Fibroblast of skin of right quadriceps (primary cell): Measurements from ENCODE around the gene KRT80.
A peak's percentile ranks its signal among the peaks of the same experiment; 100 is the strongest.

Experiments
- DNase-seq: peaks from one replicate; pipeline ENCODE4 v3.0.0-alpha.2; 2013

KRT80 gene

DNA sequence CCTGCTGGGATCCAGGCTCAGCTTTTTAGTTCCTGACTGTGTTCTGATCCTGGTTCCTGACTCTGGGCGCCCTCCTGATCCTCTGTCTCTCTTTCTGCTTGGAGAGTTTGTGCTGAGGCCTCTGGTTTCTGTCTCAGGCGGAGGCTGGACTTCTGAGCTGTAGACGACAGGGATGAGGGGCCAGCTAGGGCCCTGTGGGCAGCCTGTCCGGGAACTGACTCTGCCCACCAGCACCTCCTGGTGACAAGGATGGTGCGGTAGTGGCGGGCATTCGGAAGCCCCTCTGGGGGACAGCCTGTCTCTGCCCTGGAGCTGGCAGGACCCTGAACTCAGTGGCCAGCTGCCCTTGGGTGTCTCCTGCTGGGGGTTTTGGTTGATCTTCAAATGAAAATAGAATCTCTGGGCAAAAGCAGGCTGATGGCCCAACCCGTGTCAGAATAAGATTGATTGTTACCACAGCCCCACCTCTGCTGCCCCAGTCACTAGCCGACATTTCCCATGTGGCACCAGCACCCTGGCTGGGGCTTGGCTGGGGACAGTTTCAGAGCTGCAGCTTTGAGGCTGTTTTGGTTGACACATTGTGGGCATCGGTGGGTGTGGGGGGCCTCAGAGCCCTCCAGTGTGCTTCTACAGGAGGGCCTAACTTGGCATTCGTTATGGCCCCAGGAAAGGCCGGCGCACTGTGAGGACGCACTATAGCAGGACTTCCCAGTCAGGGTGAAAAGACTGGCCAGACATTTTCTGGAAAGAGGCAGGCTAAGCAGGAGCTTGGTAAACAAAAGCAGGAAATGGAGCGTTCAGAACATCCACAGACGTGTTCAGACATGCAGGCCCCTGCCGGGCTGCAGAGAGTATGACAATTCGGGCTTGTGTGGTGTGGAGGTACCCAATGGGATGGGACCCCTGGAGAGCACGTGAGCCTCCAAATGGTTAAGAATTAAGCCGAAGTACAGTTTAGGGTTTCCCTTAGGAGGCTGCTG, 16.2 kb downstream of the KRT80 start:
- peak; percentile 37 for DNase-seq

DNA sequence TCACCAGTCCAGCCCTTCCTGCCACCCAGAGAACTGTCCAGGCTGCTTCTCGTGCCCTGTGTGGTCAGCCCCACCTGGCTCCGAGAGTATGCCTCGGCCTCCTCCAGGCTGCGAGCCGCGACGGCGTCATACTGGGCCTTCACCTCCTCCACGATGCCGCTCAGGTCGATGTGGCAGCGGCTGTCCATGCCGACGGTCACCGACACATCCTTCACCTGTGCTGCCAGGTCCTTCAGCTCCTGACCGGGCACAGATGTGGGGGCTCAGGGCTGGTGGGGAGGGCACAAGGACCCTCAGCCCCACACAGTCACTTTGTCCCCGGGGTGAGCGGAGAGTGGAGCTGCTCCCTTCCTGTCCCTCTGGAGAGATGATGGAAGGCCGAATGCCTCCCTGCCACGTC, 18.3 kb downstream of the KRT80 start:
- no peak for DNase-seq

DNA sequence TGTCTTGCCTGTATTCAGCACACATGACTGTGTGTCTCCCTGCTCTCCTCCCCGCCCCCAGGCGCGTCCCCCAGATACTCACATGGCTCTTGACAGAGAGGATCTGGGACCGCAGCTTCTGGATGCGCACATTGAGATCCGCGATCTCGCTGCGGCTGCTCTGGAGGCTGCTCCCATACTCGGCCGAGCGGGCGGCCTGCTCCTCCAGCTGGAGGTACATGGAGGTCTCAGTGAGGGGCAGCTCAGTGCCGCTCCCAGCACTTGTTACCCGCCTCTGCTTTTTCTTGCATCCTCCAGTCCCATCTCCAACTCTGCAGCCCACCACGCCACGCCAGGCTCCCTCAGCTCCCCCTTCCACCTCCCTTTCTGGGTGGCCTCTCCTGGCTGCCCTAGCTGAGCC, 18.9 kb downstream of the KRT80 start:
- DNase-seq: no peak

DNA sequence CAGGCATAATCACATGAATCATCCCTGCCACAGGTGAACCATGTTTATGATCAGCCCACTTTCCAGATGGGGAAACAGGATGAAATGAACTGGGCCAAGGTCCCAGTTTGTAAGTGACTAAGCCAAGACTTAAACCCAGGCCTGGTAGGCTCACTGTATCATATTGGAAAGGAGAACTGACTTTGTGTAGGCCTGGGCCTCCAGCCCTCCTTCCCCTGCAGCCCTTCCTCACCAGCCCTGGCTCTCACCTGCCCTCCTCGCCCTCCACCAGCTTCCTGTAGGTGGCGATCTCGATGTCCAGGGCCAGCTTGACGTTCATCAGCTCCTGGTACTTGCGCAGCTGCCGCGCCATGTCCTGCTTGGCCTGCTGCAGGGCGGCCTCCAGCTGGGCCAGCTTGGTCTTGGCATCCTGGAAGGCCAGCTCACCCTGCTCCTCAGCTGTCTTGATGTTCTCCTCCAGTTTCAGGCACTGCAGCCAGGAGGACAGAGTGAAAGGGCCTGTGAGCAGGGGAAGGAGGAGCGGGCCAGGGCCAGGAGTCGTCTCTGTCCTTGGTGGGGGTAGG, 19.8 kb downstream of the KRT80 start:
- no peak for DNase-seq

- DNase-seq: no peak
Observed at GRCh38 chr12:52170827-52171226, 21.0 kb downstream of the KRT80 start.

- DNase-seq: no peak
Observed at GRCh38 chr12:52169886-52170285, 21.9 kb downstream of the KRT80 start.

- peak; percentile 44 for DNase-seq
Observed at GRCh38 chr12:52168019-52168717, 23.6 kb downstream of the KRT80 start.

GRCh38 chr12:52167526-52167925, 24.3 kb downstream of the KRT80 start:
- no peak for DNase-seq

- no peak for DNase-seq
Observed at GRCh38 chr12:52166672-52167071, 25.1 kb downstream of the KRT80 start.

DNA sequence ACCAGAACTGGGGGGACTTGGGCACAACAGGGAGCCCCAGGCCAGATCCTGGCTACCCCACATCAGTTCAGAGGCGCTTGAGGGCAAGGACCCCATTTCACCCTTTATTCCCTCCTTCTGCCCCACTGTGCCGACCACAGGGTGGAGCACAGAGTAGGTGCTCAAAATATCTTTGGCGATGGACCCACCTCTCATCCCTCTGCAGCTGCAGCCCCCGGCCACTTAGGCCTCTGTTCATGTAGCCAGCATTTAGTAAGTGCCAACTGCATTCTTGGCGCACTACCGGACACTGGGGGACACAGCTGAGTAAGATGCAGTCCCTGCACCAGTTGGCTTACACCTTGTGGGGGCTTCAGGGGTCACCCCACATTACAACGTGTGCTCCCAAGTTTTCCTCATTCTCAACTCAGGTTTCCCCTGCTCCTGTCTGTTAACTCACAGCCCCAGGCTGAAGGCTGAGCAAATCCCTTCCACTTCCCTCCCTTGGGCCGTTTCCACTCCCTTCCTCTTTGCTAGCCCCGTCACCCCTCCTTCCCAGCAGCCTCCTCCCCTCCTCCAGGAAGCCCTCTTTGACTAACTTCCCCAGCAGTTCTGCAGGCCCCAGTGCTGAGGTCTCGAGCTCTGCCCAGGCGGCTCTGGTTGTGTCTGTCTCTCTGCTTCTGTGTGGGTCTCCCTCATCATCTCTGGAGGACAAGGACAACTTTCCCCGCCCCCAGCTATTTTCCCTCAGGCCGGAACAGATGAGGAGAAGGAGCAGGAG, 26.5 kb downstream of the KRT80 start:
- no peak for DNase-seq

DNA sequence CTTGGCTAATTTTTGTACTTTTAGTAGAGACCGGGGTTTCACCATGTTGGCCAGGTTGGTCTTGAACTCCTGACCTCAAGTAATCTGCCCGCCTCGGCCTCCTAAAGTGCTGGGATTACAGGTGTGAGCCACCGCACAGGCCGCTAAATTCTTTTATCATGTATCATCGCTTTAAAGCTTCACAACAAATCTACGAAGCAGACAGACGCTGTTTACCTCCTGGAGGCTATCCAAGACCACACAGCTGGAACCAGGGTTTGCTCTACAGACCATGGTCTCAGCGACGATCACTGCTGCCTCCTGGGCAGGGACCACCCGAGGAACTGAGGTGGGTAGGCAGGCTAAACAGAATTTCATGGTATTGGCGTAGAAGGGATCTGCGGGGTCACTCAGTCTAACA, 27.2 kb downstream of the KRT80 start:
- peak; percentile 32 for DNase-seq

- peak; percentile 46 for DNase-seq
Observed at GRCh38 chr12:52162981-52163380, 28.8 kb downstream of the KRT80 start.

DNA sequence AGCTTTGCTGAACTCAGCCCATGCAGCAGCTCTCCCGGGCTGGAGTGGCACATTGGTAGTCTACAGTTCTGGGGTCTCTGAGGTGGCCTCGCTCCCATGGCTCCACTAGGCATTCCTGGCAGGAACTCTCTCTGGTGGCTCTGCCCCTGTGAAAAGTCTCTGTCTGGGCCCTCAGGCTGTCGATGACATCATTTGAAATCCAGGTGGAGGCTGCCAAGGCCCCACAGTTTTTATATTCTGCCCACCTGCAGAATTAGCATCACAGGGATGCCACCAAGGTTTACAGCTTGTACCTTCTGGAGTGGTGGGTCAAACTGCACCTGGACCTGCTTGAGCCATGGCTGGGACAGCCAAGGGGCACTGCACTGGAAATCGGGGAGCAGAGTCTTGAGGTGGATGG, 31.6 kb downstream of the KRT80 start:
- DNase-seq: no peak

DNA sequence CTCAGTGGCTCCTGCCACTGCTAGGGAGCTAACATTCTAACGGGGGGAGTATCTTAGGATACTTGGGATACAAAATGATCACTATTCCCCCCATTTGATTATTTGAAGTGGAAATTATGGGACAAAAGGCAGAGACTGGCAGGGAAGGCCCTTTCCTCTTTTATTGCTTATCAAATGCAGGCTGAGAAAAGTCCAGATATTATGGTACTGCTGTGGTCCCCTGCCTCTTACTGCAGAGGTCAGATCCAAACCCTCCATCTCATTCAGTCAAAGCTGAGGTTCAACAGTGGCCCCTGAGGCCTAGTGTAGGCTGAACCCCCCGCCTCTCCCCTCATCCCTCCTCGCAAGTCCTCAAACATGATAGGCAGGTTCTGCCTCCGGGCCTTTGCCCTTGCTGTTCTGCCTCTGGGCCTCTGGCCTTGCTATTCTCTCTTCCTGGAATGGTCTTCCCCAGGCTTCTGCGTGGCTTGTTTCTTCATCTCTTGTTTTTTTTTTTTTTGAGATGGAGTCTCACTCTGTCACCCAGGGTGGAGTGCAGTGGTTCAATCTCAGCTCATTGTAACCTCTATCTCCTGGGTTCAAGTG, 34.2 kb downstream of the KRT80 start:
- DNase-seq: no peak

DNA sequence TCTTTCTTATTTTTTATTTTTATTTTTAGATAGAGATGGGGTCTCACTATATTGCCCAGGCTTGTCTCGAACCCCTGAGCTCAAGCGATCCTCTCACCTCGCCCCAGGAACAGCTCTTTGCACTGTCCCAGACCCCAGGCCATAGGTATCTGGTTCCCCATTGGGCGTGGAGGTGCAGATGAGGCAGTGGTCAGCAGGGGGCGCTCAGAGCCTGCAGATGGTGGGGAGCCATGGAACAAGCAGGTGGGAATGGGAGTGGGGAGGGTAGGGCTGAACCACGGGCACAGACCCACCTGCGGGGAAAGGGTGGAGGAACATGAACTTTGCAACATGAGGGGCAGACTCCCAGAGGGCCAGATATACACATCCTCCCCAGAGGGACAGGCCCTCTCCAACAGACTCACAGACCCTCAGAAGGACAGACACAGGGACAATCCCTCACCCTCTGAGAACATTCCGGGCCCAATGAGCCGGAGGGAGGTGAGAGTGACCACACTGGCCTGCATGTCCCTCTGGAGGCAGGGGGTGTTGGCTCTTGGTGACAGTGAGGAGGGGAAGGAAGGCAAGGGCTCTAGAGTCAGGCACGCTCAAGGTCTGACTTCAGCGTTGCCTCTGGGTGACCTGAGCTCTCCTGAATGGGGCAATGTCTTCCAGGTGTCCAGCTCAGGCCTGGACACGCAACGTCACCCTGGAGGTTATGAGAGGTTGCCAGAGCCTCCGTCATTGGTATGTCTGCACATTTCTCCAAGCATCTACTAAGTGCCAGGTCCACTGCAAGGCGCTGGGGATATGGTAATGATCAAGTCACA, 34.9 kb downstream of the KRT80 start:
- DNase-seq: peak; percentile 49

DNA sequence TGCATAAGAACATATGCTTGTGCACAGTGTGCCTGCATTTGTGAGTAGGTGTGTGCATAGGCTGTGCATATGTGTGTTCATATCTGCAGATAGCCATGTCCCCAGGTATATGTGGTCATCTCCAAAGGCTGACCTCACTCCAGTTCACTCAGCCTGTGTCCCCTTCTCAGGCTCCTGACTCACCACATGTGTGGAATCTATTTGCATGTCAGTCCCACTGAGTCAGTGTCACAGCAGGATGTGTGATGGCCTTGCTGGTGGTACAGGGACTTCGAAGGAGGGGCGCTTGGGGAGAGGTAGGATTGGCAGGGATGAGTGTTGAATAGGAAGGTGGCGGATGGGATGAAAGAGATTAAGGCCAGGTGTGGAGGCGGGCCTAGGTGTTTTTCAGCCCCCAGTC, 35.5 kb downstream of the KRT80 start:
- no peak for DNase-seq

DNA sequence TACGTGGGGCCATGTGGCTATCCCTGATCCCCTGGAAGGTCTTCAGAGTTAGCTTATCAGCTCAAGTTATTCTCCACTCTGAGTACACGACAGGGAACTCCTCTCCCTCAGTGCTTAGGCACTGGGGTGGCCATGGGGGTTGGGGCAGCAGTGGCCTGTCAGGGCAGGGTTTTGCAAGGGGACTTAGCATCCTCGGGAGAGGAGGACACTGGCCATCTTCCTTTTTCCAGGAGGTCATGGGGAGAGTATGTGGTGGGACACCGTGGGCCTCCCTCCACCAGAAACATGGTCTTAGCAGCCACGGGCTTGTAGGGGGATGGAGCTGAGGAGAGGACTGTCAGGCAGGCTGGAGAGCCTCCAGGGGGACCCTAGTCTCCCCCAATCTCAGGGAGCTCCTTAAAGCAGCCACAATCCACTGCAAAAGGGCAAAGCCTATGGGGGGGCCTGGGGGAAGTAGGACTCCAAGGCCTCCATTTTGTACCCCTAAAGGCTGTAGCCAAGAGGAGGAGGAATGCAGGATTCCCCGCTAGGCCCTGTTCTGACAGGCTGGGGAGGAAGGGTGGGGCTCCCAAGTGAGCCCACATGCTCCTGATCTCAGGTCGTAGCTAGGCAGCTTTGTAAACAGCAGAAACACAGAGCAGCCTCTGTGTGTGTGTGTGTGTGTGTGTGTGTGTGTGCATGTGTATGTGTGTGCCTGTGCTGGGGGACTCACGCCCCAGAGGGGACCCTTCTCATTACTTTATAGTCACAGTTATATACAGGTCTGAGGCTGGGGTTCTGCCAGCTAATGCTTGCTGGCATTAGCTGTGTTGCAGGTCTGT, 36.6 kb downstream of the KRT80 start:
- peak; percentile 34 for DNase-seq

- DNase-seq: no peak
Observed at GRCh38 chr12:52152905-52153317, 38.9 kb downstream of the KRT80 start.

DNA sequence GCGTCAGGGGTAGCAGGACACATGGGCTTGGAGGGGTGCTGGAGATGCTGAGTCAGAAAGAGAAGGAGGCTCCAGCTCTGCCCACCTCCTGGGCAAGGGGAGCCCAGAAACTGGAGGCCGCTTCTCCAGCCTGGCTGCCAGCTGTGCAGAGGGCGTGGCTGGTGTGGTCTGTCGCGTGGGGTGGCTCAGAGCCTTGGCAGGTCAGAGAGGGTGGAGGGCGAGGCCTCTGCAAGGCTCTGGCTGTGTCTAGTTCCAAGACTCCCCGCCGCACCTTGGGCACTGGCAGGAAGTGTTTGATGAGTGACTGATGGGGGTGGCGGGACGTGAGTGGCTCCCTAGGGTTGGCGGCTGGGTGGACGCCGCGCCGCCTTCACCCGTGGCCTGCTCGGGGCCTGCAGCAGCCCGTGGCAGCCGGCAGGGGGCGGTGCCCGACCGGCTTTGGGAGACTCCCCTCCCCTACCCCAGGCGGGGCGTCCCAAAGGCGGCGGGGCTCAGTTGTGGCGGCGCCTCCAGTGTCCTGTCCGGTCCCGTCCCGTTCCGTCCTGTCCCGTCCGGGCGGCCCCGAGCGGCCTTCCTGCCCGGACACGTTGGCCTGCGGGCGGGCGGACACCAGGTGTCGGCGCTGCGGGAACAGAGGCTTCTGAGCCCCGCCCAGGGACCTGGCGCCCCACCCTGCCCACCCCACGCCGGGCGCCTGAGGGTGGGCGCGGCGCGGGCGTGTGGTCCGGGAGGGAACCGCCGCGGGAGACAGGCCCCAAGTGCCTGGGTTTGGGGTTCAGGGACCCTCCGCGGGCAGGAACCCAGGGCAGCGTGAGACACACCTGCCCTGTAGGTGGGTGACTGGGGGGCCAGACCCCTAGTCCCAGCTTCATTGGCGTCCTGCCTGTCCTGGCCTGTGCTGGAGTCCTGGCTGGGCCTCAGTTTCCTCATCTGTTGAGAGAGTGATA, 39.7 kb downstream of the KRT80 start:
- peak; percentile 59 for DNase-seq
